GM12874 (cell line): Measurements from ENCODE around the gene BOLA3.

ENCODE experiments used
- CTCF ChIP-seq: IDR thresholded peaks from 2 replicates; pipeline ENCODE4 v1.5.1; 2011; ENCODE audit warnings: low read depth, mild to moderate bottlenecking, control low read depth, low read length, moderate library complexity; ENCODE audit not compliant: insufficient read depth

Gene BOLA3

GRCh38 chr2:74105413-74105812 lies 42.3 kb downstream of the BOLA3 start:
- no peak for TF ChIP-seq CTCF

GRCh38 chr2:74104839-74105238 lies 42.9 kb downstream of the BOLA3 start:
- TF ChIP-seq CTCF = no peak

GRCh38 chr2:74103763-74104162 lies 43.9 kb downstream of the BOLA3 start:
- TF ChIP-seq CTCF = no peak

GRCh38 chr2:74102516-74102915 lies 45.2 kb downstream of the BOLA3 start:
- no peak for TF ChIP-seq CTCF

- no peak for TF ChIP-seq CTCF
Observed at GRCh38 chr2:74101574-74102300, 46.0 kb downstream of the BOLA3 start.

GRCh38 chr2:74100254-74101216 lies 47.2 kb downstream of the BOLA3 start:
- TF ChIP-seq CTCF = no peak

GRCh38 chr2:74099835-74100234 lies 47.9 kb downstream of the BOLA3 start:
- TF ChIP-seq CTCF = no peak
